NCI-H748 treated with DMSO at 0.1 percent for 48 hours (cell line): ENCODE measurements around the gene WDR1.

Source experiments
- DNase-seq: peaks from one replicate; lab custom pipeline; 2025; lab: John Stamatoyannopoulos, UW

Gene WDR1

GRCh38 chr4:10085386-10085785 is 31.2 kb downstream of the WDR1 start:
- DNase-seq = no peak

GRCh38 chr4:10084651-10085358 is 31.8 kb downstream of the WDR1 start:
- no peak for DNase-seq

GRCh38 chr4:10083861-10084641 is 32.5 kb downstream of the WDR1 start:
- DNase-seq = no peak

GRCh38 chr4:10083331-10083771 is 33.2 kb downstream of the WDR1 start:
- no peak for DNase-seq

- no peak for DNase-seq
Observed at GRCh38 chr4:10082459-10083272, 33.9 kb downstream of the WDR1 start.

GRCh38 chr4:10082047-10082446 is 34.6 kb downstream of the WDR1 start:
- DNase-seq = no peak

GRCh38 chr4:10081218-10081606 is 35.4 kb downstream of the WDR1 start:
- DNase-seq = no peak

- no peak for DNase-seq
Observed at GRCh38 chr4:10080589-10081217, 35.9 kb downstream of the WDR1 start.

GRCh38 chr4:10079912-10080588 is 36.5 kb downstream of the WDR1 start:
- DNase-seq = no peak

GRCh38 chr4:10079256-10079655 is 37.3 kb downstream of the WDR1 start:
- no peak for DNase-seq

GRCh38 chr4:10078481-10079233 is 37.9 kb downstream of the WDR1 start:
- no peak for DNase-seq

GRCh38 chr4:10077483-10078335 is 38.9 kb downstream of the WDR1 start:
- no peak for DNase-seq

GRCh38 chr4:10077076-10077475 is 39.5 kb downstream of the WDR1 start:
- no peak for DNase-seq

GRCh38 chr4:10075953-10076391 is 40.6 kb downstream of the WDR1 start:
- DNase-seq = no peak

GRCh38 chr4:10075158-10075863 is 41.3 kb downstream of the WDR1 start:
- DNase-seq = no peak

GRCh38 chr4:10074767-10075105 is 41.9 kb downstream of the WDR1 start:
- no peak for DNase-seq

- DNase-seq = no peak
Observed at GRCh38 chr4:10074076-10074766, 42.4 kb downstream of the WDR1 start.

- no peak for DNase-seq
Observed at GRCh38 chr4:10072420-10073017, 44.1 kb downstream of the WDR1 start.
